Activated naive CD4-positive, alpha-beta T cell treated with anti-CD3 and anti-CD28 coated beads, Interleukin-2, amount 50 U/mL, for 24 hours (primary cell): Measurements from ENCODE around the gene NT5C2.
A peak's percentile ranks its signal among the peaks of the same experiment; 100 is the strongest.

Experiments used
- H3K27ac Mint-ChIP-seq: one replicate; pipeline ENCODE4 v1.8.0; 2021; ENCODE audit warnings: mild to moderate bottlenecking, mixed read lengths
- H3K27me3 Mint-ChIP-seq: one replicate; pipeline ENCODE4 v1.8.0; 2021; ENCODE audit warnings: mixed read lengths
- H3K36me3 Mint-ChIP-seq: one replicate; pipeline ENCODE4 v1.8.0; 2021; ENCODE audit warnings: mixed read lengths
- H3K4me1 Mint-ChIP-seq: one replicate; pipeline ENCODE4 v1.8.0; 2021; ENCODE audit warnings: mixed read lengths
- H3K4me3 Mint-ChIP-seq: one replicate; pipeline ENCODE4 v1.8.0; 2021; ENCODE audit warnings: mild to moderate bottlenecking, mixed read lengths
- H3K9me3 Mint-ChIP-seq: one replicate; pipeline ENCODE4 v1.8.0; 2021; ENCODE audit warnings: mixed read lengths

The NT5C2 gene

GRCh38 chr10:103053659-103054581 is 139.2 kb downstream of the NT5C2 start:
- H3K4me3 Mint-ChIP-seq, result peak overlapping the region; percentile 87
- no peaks in the 10 kb centered on the region for H3K9me3 Mint-ChIP-seq
- peaks cover 6% of the 10 kb centered on the region for H3K36me3 Mint-ChIP-seq
- H3K27me3 Mint-ChIP-seq, result no peaks in the 10 kb centered on the region
- H3K4me1 Mint-ChIP-seq, result peaks cover 20% of the 10 kb centered on the region
- H3K27ac Mint-ChIP-seq, result peak overlapping the region; percentile 59

GRCh38 chr10:103049237-103049636 is 143.8 kb downstream of the NT5C2 start:
- peaks cover 3% of the 10 kb centered on the region for H3K36me3 Mint-ChIP-seq
- no peak overlapping the region for H3K27ac Mint-ChIP-seq
- peaks cover 10% of the 10 kb centered on the region for H3K4me1 Mint-ChIP-seq
- H3K4me3 Mint-ChIP-seq, result no peak overlapping the region
- H3K9me3 Mint-ChIP-seq, result no peaks in the 10 kb centered on the region
- H3K27me3 Mint-ChIP-seq, result no peaks in the 10 kb centered on the region

DNA sequence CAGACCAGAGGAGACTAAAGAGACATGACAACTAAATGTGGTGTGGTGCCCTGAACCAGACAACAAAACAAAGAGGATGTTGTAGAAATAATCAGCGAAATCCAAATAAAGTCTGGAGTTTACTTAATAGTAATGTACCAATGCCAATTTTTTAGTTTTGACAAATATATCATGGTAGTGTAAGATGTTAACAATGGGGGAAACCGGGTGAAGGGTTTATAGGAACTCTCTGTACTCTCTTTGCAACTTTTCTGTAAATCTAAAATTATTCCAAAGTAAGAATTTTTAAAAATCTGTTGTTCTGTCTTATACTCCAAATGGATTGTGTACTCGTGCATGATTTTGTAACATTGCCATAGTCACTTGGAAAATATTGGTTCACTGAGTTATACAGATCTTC is 145.7 kb downstream of the NT5C2 start:
- Mint-ChIP-seq H3K4me3 (no peak overlapping the region), H3K36me3 (peaks cover 3% of the 10 kb centered on the region), H3K27me3 (no peaks in the 10 kb centered on the region), H3K27ac (no peak overlapping the region), H3K4me1 (no peaks in the 10 kb centered on the region), H3K9me3 (no peaks in the 10 kb centered on the region)

- Mint-ChIP-seq H3K36me3 (peaks cover 3% of the 10 kb centered on the region), H3K9me3 (no peaks in the 10 kb centered on the region), H3K4me3 (no peak overlapping the region), H3K27ac (no peak overlapping the region), H3K27me3 (no peaks in the 10 kb centered on the region), H3K4me1 (no peaks in the 10 kb centered on the region)
These were observed 147.1 kb downstream of the NT5C2 start for GRCh38 chr10:103045961-103046360.

DNA sequence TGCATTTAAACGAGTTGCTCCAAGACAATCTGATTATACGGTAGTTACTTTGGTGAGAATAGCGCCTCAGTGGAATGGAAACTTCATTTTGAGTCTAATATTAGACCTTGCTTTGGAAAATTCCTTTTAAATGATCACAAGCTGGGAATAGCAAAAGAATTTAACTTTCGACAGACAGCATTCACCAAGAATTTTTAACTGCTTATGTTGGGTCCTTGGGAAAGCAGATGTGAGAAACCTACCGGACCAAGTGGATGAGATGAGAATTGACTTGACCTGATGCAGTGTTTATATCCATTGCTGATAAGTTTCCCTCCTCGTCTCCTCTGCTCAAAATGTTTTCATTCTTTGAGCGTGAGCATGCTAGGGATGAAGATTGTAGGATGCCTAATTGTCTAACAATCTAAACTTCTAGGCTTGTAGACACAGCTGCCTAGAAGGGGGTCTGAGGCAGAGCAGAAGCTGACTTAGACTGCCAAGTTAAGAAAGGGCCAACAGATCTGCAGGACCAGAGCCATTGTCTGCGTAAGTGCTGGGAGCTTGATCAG is 148.1 kb downstream of the NT5C2 start:
- no peaks in the 10 kb centered on the region for H3K4me1 Mint-ChIP-seq
- H3K4me3 Mint-ChIP-seq, result no peak overlapping the region
- no peak overlapping the region for H3K27ac Mint-ChIP-seq
- no peaks in the 10 kb centered on the region for H3K36me3 Mint-ChIP-seq
- no peaks in the 10 kb centered on the region for H3K9me3 Mint-ChIP-seq
- H3K27me3 Mint-ChIP-seq, result no peaks in the 10 kb centered on the region

GRCh38 chr10:103042908-103043307 is 150.2 kb downstream of the NT5C2 start:
- Mint-ChIP-seq H3K36me3 (no peaks in the 10 kb centered on the region), H3K27me3 (no peaks in the 10 kb centered on the region), H3K4me1 (no peaks in the 10 kb centered on the region), H3K9me3 (no peaks in the 10 kb centered on the region), H3K4me3 (no peak overlapping the region), H3K27ac (no peak overlapping the region)

GRCh38 chr10:103042129-103042528 is 150.9 kb downstream of the NT5C2 start:
- Mint-ChIP-seq H3K27ac (no peak overlapping the region), H3K4me1 (no peaks in the 10 kb centered on the region), H3K36me3 (no peaks in the 10 kb centered on the region), H3K27me3 (no peaks in the 10 kb centered on the region), H3K4me3 (no peak overlapping the region), H3K9me3 (no peaks in the 10 kb centered on the region)

GRCh38 chr10:103041391-103041790 is 151.7 kb downstream of the NT5C2 start:
- no peaks in the 10 kb centered on the region for H3K9me3 Mint-ChIP-seq
- no peaks in the 10 kb centered on the region for H3K36me3 Mint-ChIP-seq
- H3K27me3 Mint-ChIP-seq, result no peaks in the 10 kb centered on the region
- H3K4me1 Mint-ChIP-seq, result no peaks in the 10 kb centered on the region
- no peak overlapping the region for H3K27ac Mint-ChIP-seq
- H3K4me3 Mint-ChIP-seq, result no peak overlapping the region

- H3K4me1 Mint-ChIP-seq, result no peaks in the 10 kb centered on the region
- H3K9me3 Mint-ChIP-seq, result no peaks in the 10 kb centered on the region
- H3K27me3 Mint-ChIP-seq, result no peaks in the 10 kb centered on the region
- no peak overlapping the region for H3K27ac Mint-ChIP-seq
- H3K4me3 Mint-ChIP-seq, result no peak overlapping the region
- H3K36me3 Mint-ChIP-seq, result no peaks in the 10 kb centered on the region
These were observed 152.7 kb downstream of the NT5C2 start for GRCh38 chr10:103040418-103040817.

DNA sequence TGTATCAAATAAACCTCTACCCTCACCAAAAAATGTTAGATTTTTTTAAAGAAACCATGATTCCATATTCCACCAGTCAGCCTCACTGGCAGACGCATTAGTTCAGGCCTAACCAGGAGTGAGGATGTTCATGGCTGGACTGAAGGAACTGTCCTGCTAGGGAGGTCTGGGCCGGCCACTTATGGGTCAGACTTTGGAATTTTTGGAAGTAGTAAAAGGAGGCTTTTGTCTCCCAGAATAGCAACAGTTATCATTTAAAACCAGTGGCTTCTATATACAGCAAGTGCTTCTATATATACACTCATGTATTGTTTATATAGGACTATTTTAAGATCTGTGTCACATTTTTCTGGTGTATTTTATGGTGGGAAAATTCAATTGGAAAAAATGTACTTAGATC is 154.5 kb downstream of the NT5C2 start:
- Mint-ChIP-seq H3K27ac (no peak overlapping the region), H3K36me3 (no peaks in the 10 kb centered on the region), H3K4me3 (no peak overlapping the region), H3K9me3 (no peaks in the 10 kb centered on the region), H3K4me1 (no peaks in the 10 kb centered on the region), H3K27me3 (no peaks in the 10 kb centered on the region)
